ENCODE measurements around the gene PRMT9.

- no peak for TF ChIP-seq CTCF (IDR thresholded peaks at IDR 0.05)
- TF ChIP-seq POLR2A (IDR thresholded peaks at IDR 0.05), result no peak
Observed at GRCh38 chr4:147674496-147674895, 9.5 kb downstream of the PRMT9 start.

Measured in right lobe of liver (tissue), 4 donors.